GM10266 (cell line): ENCODE data around the gene DGKK.

Source experiments
- DNase-seq: peaks from one replicate; pipeline ENCODE4 v3.0.0; 2012; ENCODE audit errors: extremely low spot score
- CTCF ChIP-seq: IDR thresholded peaks from 2 replicates; pipeline ENCODE4 v1.5.1; 2012; ENCODE audit warnings: mild to moderate bottlenecking, low read depth; ENCODE audit not compliant: control insufficient read depth, insufficient read depth; ENCODE audit errors: missing control alignments

Gene DGKK

GRCh38 chrX:50470103-50471031 is at the start of gene DGKK:
TSS of gene DGKK (minus strand) at chrX:50470825. CDS start at chrX:50470678, 147 bp downstream.
- DNase-seq, result no peak
- TF ChIP-seq CTCF, result no peak

DNA sequence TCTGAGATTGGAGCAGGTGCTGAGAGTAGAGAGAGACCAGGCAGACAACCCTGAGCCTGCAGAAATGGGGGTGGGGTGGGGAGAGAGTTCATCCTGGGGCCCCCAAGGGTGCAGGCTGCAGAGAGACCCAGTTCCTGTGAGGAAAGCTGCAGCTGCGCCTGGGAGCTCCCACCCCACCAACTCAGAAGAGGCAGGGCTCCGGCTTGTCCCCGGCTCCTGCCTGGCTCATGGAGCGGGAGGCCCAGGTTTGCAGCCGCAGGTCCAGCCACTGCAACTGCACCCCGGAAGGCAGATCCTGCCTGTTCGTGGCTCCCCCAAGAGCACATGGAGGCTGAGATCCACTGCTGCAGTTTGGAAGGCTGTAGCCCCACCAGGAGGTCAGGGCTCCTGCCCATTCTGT is 44.2 kb upstream of the DGKK start:
- TF ChIP-seq CTCF, result no peak
- no peak for DNase-seq

GRCh38 chrX:50497114-50497513 is 26.5 kb upstream of the DGKK start:
- no peak for DNase-seq
- TF ChIP-seq CTCF, result no peak

GRCh38 chrX:50495616-50496015 is 25.0 kb upstream of the DGKK start:
- DNase-seq, result no peak
- TF ChIP-seq CTCF, result no peak

- no peak for DNase-seq
- TF ChIP-seq CTCF, result no peak
These were observed 22.1 kb upstream of the DGKK start for GRCh38 chrX:50492720-50493119.

DNA sequence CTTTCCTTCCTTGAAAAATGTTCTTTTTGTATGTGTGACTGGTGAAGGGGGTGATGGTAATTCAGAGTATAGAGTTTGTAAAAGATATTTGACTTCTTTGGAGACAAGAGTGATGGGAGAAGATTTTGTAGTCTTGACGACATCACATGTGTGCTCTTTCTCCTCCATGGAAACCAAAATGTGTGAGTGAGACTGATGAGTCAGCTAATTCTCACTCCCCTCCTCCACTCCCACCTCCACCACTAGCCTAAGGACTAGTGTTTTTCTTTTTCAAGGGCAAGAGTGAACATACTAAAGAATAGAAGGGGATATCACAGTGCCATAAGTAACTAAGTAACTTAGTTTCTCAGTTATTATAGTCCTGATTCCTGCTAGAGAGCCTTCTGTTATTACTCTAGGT is 14.0 kb upstream of the DGKK start:
- TF ChIP-seq CTCF, result no peak
- no peak for DNase-seq

DNA sequence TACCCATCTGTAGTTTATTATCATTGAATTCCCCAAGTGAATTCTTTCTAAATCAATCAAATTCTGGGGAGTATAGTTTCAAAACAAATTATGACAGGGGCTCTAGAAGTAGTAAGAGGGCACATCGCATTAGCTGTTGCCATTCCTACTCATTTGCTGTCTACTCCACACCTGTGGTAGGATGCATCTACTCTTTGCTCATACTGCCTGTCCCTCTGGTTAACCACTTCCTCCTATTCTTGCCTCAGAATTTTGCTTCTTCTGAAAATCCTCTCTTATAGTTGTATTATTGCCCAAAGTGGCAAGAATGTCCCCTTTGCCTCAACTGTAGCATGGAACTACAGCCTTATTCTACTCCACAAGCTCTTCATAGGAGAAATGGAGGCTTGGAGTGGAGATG is 12.7 kb upstream of the DGKK start:
- DNase-seq, result no peak
- TF ChIP-seq CTCF, result no peak
